Activated CD4-positive, alpha-beta T cell treated with anti-CD3 and anti-CD28 coated beads, Interleukin-2, Interleukin-4, amounts not matched to agents 100 ng/mL and 50 ng/mL, durations not matched to agents 16 hours and 8 hours (primary cell): Measurements from ENCODE around the gene ODR4.
"Not testable (repeated sequence)": the region's sequence is repeated elsewhere in the genome, so short reads cannot be mapped to it uniquely, and the experiment has no call there.

ENCODE experiments used
- DNase-seq: peaks from one replicate; pipeline ENCODE4 v3.0.0-alpha.2; 2020; ENCODE audit warnings: low spot score

Gene ODR4

DNA sequence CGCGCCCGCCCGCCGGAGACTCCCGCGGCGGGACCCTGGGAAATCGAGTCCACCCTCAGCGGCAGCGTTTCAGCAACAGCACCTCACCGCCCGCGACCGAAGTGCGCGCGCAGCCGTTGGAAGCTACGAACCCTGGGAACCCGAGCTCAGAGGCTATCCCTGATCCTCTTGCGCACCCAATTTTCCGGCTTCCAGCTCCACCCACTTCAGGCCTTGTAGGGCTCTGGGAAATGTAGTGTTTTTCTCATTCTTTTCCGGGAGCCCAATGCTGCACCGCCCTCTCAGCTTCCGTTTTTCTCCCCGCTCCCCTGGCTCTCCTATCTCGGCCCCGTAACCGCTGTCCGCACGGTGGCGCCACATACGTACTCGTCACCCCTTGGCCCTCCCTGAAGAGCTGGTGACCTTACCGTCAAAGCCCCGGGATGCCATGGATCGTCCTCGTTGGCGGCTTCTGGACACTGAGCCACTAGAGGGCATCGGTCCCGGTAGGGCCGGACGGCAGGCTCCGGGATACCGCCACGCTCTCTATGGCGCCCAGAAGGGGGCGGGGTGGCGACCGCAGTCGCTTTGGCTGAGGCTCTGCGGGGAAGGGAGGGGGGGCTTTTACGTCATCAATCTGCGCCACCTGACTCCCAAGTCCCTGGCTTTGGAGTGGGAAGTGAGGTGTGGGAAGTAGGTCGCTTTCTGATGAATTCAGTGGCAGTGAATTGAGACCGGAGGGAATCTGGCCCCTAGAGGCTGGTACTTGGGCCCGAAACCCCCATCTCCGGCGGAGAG lies at the start of gene ODR4, which contains the start of gene TPR:
Gene ODR4 (plus strand): TSS at position 687 of the 777 bp plus-strand sequence. CDS start 3,948 bp downstream, outside the sequence.
Gene TPR (minus strand): TSS at position 102 of the 777 bp plus-strand sequence. CDS start 225 bp downstream, outside the sequence.
- DNase-seq, result peak; percentile 98

DNA sequence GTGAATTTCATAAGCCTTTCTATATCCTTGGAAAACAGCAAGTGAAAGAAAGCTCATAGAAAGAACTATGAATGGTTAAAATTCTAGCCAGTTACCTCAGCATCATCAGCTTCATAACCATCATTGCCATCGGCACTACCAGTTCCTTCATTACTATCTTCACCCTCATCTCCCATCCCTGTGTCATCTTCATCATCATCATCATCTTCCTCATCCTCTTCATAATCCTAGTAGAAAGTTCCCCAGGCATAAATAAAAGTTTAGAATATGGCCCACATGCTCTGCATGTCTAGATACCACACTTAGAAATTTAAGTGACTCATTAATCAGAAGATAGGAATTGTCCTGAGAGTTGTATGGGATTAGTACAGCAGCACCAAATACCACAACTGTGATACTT lies 49.6 kb upstream of the ODR4 start:
- no peak for DNase-seq

DNA sequence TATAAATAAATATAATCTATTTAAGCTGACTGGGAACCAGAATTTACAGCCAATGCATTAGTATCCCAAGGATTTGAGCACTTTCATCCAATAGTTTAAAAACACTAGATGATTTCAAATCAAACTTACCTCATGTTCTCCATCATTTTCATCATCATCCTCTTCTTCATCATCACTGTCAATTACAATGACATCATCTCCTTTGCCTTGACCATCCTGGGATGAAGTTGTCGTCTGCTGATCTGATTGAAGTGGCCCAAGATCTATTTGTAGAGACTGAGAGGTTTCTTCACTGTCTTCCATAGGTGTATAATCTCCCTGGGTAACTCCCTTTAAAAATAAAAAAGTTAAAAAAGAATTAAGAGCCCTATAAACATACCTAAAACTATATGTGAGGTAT lies 48.3 kb upstream of the ODR4 start:
- DNase-seq, result no peak

DNA sequence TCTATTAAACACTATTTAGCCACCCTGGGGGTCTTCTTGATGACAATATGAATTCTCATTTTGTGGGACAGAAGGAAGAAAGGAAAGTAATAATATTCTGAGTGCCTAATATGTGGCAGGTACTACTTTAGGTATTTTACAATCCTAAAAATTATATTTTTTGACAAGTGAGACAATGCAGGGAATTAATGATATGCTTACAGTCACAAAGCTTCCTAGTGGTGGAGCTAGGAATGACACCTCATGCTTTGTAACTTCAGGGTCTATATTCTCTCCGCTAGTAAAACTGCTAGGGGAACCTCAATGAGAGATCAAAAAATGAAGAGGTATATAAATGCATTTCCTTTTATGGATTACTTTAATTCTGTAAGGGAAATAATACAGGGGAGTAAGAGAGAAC lies 44.9 kb upstream of the ODR4 start:
- DNase-seq, result no peak

GRCh38 chr1:186337554-186337953 lies 38.1 kb upstream of the ODR4 start:
- no peak for DNase-seq

DNA sequence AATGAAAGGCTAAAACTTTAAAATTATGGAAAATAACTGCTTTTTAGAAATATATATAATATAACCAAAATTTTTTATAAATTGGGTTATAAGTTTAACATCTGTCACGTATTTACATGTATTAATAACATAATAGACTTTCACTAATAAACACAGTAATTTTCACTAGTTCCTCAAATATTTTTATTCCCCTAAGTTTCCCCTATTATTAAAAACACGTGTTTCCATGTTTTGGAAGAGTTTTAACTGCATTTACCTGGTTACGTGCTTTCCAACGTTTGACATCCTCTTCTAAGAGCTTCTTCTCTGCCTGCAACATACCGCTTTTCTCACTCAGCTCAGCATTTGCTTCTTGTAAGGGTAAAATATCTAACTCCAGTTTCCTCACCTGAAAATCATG lies 34.9 kb upstream of the ODR4 start:
- no peak for DNase-seq

- DNase-seq, result not testable (repeated sequence)
These were observed 27.6 kb upstream of the ODR4 start for GRCh38 chr1:186347837-186348691.

DNA sequence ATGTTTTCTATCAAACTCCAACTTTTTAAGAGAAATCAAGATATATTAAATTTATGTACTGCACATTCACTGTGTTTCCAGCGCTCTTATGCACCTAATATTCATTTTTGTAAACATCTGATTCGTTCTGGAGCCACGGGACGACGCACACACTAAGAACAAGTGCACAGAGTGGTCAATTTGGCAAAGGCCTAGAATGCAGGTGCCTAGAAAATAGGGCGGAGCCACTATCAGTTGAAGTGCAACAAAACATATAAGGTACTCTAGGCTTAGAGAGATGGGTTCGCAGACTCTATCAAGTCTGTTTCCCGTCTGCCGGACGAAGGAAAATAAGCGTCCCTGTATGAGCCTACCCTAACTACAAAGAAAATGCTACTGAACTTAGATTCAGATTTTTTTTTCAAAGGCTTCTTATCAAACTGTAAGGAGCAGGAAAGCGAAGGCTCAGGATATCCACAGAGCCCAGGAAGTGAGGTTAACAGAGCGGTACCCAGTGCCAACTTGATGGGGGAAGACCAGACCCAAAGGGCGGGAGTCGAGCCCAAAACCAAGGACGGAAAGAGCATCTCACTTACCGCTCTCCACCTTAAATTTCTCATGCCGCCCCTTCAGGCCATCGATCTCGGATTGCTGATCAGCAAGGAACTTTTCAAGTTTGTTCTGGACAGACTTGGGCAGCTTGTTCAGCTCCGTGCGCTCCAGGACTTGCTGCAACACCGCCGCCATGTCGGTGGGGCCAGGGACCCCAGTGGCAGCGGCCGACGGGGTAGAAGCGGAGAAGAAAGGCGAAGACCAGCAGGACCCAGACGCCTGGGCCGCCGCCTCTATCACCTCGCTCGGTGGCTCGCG lies 1.1 kb upstream of the ODR4 start:
- DNase-seq, result peak; percentile 58

GRCh38 chr1:186375929-186376319 lies 286 bp downstream of the ODR4 start:
- no peak for DNase-seq

GRCh38 chr1:186386725-186387383 lies 11.2 kb downstream of the ODR4 start:
- DNase-seq, result no peak

DNA sequence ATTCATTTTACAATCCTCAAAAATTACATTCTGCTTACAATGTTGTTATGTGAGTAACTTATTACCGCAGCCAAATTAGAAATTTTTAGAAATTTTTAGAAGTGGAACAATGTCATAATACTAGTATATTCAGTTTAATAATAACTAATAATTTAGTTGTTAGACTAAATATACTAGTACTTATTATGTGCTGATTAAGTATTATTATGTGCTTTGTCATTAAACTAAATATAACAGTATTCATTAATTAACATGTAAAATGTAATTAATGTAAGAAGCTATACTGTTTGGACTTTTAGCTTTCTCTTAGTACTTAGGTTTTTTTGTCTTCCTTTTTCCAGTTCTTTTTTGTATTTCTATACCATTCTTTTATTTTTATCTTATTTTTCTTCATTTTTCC lies 15.3 kb downstream of the ODR4 start:
- DNase-seq, result no peak

GRCh38 chr1:186391841-186392240 lies 16.2 kb downstream of the ODR4 start:
- no peak for DNase-seq

- DNase-seq, result not testable (repeated sequence)
These were observed 17.1 kb downstream of the ODR4 start for GRCh38 chr1:186392711-186393110.

- not testable (repeated sequence) for DNase-seq
These were observed 25.8 kb downstream of the ODR4 start for GRCh38 chr1:186401446-186401845.

- no peak for DNase-seq
These were observed 28.0 kb downstream of the ODR4 start for GRCh38 chr1:186403632-186404031.

GRCh38 chr1:186404454-186405051 lies 28.9 kb downstream of the ODR4 start:
- DNase-seq, result peak; percentile 59

GRCh38 chr1:186409091-186409490 lies 33.5 kb downstream of the ODR4 start:
- DNase-seq, result no peak

DNA sequence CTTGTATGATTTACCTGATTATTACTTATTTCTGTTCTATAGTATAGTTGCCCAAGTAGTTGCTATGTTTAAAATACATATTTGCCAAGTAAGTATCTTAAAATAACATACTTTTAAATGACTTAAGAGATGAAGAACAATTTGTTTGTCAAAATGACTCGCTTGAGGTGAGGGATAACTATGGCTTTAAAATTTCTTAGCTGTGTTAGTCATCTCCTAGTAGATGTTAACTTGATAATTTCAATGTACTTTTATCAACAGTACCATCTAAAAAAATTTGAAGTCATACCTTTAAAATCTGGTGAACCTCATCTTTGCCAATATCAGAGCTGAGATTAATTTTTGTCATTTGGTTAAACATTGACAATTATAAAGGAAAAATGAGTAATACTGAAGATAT lies 37.7 kb downstream of the ODR4 start:
- no peak for DNase-seq

DNA sequence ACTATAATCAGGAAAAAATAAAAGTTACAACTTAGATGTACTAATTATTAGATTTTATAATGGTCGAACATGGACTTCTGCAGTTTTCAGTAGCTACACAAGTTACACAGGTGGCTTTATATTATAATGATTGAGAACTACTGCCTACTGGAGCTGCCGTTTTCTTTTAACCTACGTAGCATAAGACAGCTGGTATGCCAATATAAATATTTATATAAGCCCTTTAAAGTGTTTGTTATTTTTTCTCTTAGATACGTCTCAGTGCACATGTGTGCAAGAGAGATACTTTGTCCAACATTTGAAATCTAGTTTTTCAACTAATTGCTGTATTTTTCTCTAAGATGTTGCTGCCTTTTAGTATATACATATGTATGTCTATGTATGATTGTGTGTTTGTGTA lies 42.9 kb downstream of the ODR4 start:
- DNase-seq, result no peak

DNA sequence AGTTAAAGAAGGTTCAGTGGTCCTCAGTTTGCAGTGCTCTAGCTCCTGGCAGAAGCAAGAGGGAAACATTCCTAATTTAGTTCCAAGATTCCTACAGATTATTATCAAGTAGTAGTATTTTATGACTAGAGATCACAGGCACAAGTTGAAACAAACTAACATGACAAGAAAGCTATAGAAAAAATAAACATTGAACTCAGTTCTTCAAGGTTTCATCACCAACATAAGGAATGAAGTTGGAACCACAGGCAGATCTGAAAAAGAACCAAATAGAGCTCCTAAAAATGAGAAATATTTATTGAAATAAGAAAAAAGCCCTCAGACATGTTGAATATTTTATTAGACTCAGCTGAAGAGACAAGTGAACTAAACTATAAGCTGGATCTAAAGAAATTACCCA lies 44.7 kb downstream of the ODR4 start:
- no peak for DNase-seq

DNA sequence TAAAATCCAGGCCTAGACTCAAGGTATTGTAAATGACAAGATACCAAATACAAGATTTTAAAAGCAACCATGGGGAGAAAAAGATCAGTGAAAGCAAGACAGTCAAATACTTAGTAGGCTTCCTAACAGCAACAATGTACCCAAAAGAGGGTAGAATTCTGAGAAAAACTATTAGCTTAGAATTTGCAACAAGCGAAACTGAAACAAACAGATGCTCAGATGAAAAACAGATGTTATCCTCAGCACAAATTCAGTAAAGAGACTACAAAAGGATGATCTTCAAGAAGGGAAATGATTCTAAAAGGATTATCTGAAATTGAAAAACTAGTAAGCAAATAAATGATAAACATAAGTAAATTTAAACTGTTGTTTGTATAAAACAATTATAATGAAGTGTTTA lies 45.3 kb downstream of the ODR4 start:
- peak; percentile 42 for DNase-seq
